ENCODE data around the gene PPP1R14C.
A peak's percentile ranks its signal among the peaks of the same experiment; 100 is the strongest.
"Not testable (repeated sequence)": the region's sequence is repeated elsewhere in the genome, so short reads cannot be mapped to it uniquely, and the experiment has no call there.

The PPP1R14C gene

GRCh38 chr6:150142670-150143515 lies at the start of gene PPP1R14C:
TSS of gene PPP1R14C (plus strand) at chr6:150143044. CDS start at chr6:150143193, 149 bp downstream.
- peak; percentile 17 for DNase-seq

- DNase-seq, result no peak
Observed at GRCh38 chr6:150093397-150093796, 49.4 kb upstream of the PPP1R14C start.

GRCh38 chr6:150098155-150098554 lies 44.7 kb upstream of the PPP1R14C start:
- DNase-seq, result no peak

- no peak for DNase-seq
Observed at GRCh38 chr6:150099546-150099945, 43.3 kb upstream of the PPP1R14C start.

- DNase-seq, result no peak
Observed at GRCh38 chr6:150099953-150100352, 42.9 kb upstream of the PPP1R14C start.

- DNase-seq, result no peak
Observed at GRCh38 chr6:150100745-150101144, 42.1 kb upstream of the PPP1R14C start.

- DNase-seq, result no peak
Observed at GRCh38 chr6:150102750-150103270, 40.0 kb upstream of the PPP1R14C start.

- no peak for DNase-seq
Observed at GRCh38 chr6:150112233-150112632, 30.6 kb upstream of the PPP1R14C start.

- DNase-seq, result no peak
Observed at GRCh38 chr6:150115769-150116168, 27.1 kb upstream of the PPP1R14C start.

- no peak for DNase-seq
Observed at GRCh38 chr6:150116200-150116800, 26.5 kb upstream of the PPP1R14C start.

GRCh38 chr6:150118203-150118602 lies 24.6 kb upstream of the PPP1R14C start:
- DNase-seq, result no peak

GRCh38 chr6:150118627-150119026 lies 24.2 kb upstream of the PPP1R14C start:
- DNase-seq, result no peak

- DNase-seq, result no peak
Observed at GRCh38 chr6:150119173-150119572, 23.7 kb upstream of the PPP1R14C start.

GRCh38 chr6:150123645-150124044 lies 19.2 kb upstream of the PPP1R14C start:
- DNase-seq, result no peak

GRCh38 chr6:150124235-150124634 lies 18.6 kb upstream of the PPP1R14C start:
- no peak for DNase-seq

GRCh38 chr6:150126641-150127291 lies 16.1 kb upstream of the PPP1R14C start:
- DNase-seq, result no peak

GRCh38 chr6:150128425-150128824 lies 14.4 kb upstream of the PPP1R14C start:
- no peak for DNase-seq

- DNase-seq, result no peak
Observed at GRCh38 chr6:150129616-150130505, 13.0 kb upstream of the PPP1R14C start.

- no peak for DNase-seq
Observed at GRCh38 chr6:150133686-150134085, 9.2 kb upstream of the PPP1R14C start.

GRCh38 chr6:150134280-150134920 lies 8.4 kb upstream of the PPP1R14C start:
- no peak for DNase-seq

GRCh38 chr6:150137711-150138110 lies 5.1 kb upstream of the PPP1R14C start:
- DNase-seq, result not testable (repeated sequence)

GRCh38 chr6:150138638-150139037 lies 4.2 kb upstream of the PPP1R14C start:
- DNase-seq, result no peak

Data from NCI-H1694 (cell line).